Suprapubic skin (tissue), 4 donors: ENCODE measurements around the gene MICU1.

Experiments
- EP300 ChIP-seq: sonication (generic); formaldehyde crosslinking; IDR thresholded peaks from one replicate; pipeline ENCODE4 v1.6.1; 2017; ENCODE audit warnings: antibody characterized with exemption
- POLR2A ChIP-seq, 2 donors: fragments of 450-650 bp; IDR thresholded peaks; one replicate each; pipeline ENCODE4 v1.6.1; 2017; ENCODE audit warnings: antibody characterized with exemption in 2 of 2, mild to moderate bottlenecking in 2 of 2, moderate library complexity in 2 of 2
- POLR2AphosphoS5 ChIP-seq, 3 donors: sonication (generic); formaldehyde crosslinking; IDR thresholded peaks; one replicate each; pipeline ENCODE4 v1.6.1; 2017; ENCODE audit warnings: antibody characterized with exemption in 3 of 3
- TF ChIP-seq, protein P1 (sequence below), 2 donors: fragments of 200-600 bp in 1 of 2; fragments of 450-650 bp in 1 of 2; sonication (generic) in 1 of 2; IDR thresholded peaks; one replicate each; pipeline ENCODE4 v1.5.1; 2016 to 2019; ENCODE audit warnings: antibody characterized with exemption in 2 of 2, mild to moderate bottlenecking in 1 of 2, moderate library complexity in 1 of 2

DNA sequence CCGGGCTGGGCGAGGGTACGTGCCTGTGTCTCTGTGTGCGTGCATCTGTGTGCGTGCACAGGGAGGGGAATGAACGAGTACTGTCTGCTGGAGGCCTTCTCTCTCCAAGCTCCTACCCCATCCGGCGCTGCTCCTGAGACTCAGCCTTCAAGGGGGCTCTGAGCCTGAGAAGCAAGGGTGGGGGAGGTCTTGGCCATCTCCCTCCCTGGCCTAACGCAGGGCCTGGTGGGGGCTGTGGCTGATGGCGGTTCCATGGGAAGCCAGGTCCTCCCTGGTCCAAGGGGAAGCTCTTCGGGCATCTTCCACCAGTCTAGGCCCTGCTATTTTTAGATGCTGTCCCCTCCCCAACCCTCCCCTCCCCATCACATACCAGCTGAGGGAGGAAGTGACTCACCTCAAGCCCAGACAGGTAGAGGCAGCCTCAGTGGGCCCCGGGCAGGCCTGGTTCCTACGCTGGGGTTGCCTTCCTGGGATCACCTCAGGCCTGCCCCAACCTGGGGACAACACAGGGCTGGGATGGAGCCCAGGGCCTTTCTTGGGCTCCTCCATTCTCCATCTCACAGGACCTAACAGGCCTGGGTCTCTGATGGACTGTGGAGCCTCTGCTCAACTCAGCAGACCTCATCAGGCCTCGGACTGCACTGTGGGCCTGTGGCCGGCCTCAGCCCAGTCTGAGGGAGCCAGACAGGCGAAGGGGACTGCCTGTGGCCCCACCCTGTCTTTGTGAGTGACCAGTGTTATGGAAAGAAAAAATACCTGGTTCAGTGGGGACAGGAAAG, 303.4 kb downstream of the MICU1 start:
- no peak for TF ChIP-seq POLR2AphosphoS5 (IDR thresholded peaks at IDR 0.05)
- TF ChIP-seq, protein P1, sequence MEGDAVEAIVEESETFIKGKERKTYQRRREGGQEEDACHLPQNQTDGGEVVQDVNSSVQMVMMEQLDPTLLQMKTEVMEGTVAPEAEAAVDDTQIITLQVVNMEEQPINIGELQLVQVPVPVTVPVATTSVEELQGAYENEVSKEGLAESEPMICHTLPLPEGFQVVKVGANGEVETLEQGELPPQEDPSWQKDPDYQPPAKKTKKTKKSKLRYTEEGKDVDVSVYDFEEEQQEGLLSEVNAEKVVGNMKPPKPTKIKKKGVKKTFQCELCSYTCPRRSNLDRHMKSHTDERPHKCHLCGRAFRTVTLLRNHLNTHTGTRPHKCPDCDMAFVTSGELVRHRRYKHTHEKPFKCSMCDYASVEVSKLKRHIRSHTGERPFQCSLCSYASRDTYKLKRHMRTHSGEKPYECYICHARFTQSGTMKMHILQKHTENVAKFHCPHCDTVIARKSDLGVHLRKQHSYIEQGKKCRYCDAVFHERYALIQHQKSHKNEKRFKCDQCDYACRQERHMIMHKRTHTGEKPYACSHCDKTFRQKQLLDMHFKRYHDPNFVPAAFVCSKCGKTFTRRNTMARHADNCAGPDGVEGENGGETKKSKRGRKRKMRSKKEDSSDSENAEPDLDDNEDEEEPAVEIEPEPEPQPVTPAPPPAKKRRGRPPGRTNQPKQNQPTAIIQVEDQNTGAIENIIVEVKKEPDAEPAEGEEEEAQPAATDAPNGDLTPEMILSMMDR (IDR thresholded peaks at IDR 0.05) = no peak
- TF ChIP-seq EP300 = no peak
- no peak for TF ChIP-seq POLR2A (IDR thresholded peaks at IDR 0.05)
